WTC11 (cell line): ENCODE measurements around the gene MYL9. TPM values are rescaled to one million over a fixed set of nuclear protein-coding genes. Genes with fewer than 3 reads are reported as not detected.

Experiments used
- ATAC-seq: fragments of 200-7000 bp; cut with Tn5 transposase; 2 replicates; pipeline ENCODE4 v1.10.0; 2021; ENCODE audit warnings: mild to moderate bottlenecking, moderate library complexity
- Bru-seq: library from RNA; stranded (reverse); fragments of 400-500 nt; gene quantifications from one replicate; lab custom pipeline; 2021; lab: Mats Ljungman, UMichigan
- CTCF ChIA-PET: fragments of 300-600 bp; sonication (Branson Sonifier 250); formaldehyde crosslinking; loops from one replicate; lab custom pipeline; 2021; ENCODE audit warnings: antibody characterized with exemption; lab: Charles Lee
- POLR2A ChIA-PET: fragments of 350-600 bp; sonication (Branson Sonifier 250); formaldehyde crosslinking; loops from one replicate; lab custom pipeline; 2021; ENCODE audit warnings: antibody characterized with exemption; lab: Charles Lee
- DNase-seq: peaks from one replicate; pipeline ENCODE4 v3.0.0; 2021; ENCODE audit warnings: low spot score
- H3K27ac Mint-ChIP-seq: 2 replicates; pipeline ENCODE4 v1.8.0; 2021; ENCODE audit warnings: mixed read lengths
- H3K27me3 Mint-ChIP-seq: 2 replicates; pipeline ENCODE4 v1.8.0; 2021; ENCODE audit warnings: low read depth, mild to moderate bottlenecking, moderate library complexity, mixed read lengths
- H3K36me3 Mint-ChIP-seq: 2 replicates; pipeline ENCODE4 v1.8.0; 2021; ENCODE audit warnings: mixed read lengths
- H3K4me1 Mint-ChIP-seq: 2 replicates; pipeline ENCODE4 v1.8.0; 2022; ENCODE audit warnings: mixed read lengths
- H3K4me3 Mint-ChIP-seq: 2 replicates; pipeline ENCODE4 v1.8.0; 2021; ENCODE audit warnings: mild to moderate bottlenecking, moderate library complexity, mixed read lengths
- H3K9me3 Mint-ChIP-seq: 2 replicates; pipeline ENCODE4 v1.8.0; 2021; ENCODE audit warnings: mixed read lengths
- AR ChIP-seq: fragments of 250-450 bp; sonication (Bioruptor Pico); IDR thresholded peaks from 2 replicates; pipeline ENCODE4 v1.9.0; 2021; ENCODE audit warnings: mild to moderate bottlenecking
- ATF3 ChIP-seq: sonication (generic); formaldehyde crosslinking; conservative IDR thresholded peaks from 2 replicates; pipeline ENCODE4 v1.8.1; 2022; ENCODE audit warnings: mild to moderate bottlenecking, missing genetic modification reagents
- ATF6 ChIP-seq: sonication (generic); formaldehyde crosslinking; IDR thresholded peaks from 2 replicates; pipeline ENCODE4 v1.8.1; 2023; ENCODE audit warnings: mild to moderate bottlenecking, missing genetic modification reagents
- E2F1 ChIP-seq: sonication (generic); formaldehyde crosslinking; IDR thresholded peaks from 2 replicates; pipeline ENCODE4 v1.8.0; 2022; ENCODE audit warnings: mild to moderate bottlenecking, missing genetic modification reagents
- E2F4 ChIP-seq: sonication (generic); formaldehyde crosslinking; IDR thresholded peaks from 2 replicates; pipeline ENCODE4 v1.8.1; 2022; ENCODE audit warnings: low read depth, mild to moderate bottlenecking, moderate library complexity, missing genetic modification reagents, borderline replicate concordance
- ELF4 ChIP-seq: sonication (generic); formaldehyde crosslinking; IDR thresholded peaks from 2 replicates; pipeline ENCODE4 v1.8.1; 2022; ENCODE audit warnings: low read depth, mild to moderate bottlenecking, moderate library complexity, missing genetic modification reagents
- ETV6 ChIP-seq: sonication (generic); formaldehyde crosslinking; IDR thresholded peaks from 2 replicates; pipeline ENCODE4 v1.8.1; 2022; ENCODE audit warnings: mild to moderate bottlenecking, missing genetic modification reagents
- FOXP4 ChIP-seq: sonication (generic); formaldehyde crosslinking; IDR thresholded peaks from 2 replicates; pipeline ENCODE4 v1.8.0; 2022; ENCODE audit warnings: mild to moderate bottlenecking, missing genetic modification reagents
- KAT7 ChIP-seq: sonication (generic); formaldehyde crosslinking; IDR thresholded peaks from 2 replicates; pipeline ENCODE4 v1.8.1; 2023; ENCODE audit warnings: missing genetic modification reagents, mild to moderate bottlenecking, borderline replicate concordance
- MAX ChIP-seq: sonication (generic); formaldehyde crosslinking; IDR thresholded peaks from 2 replicates; pipeline ENCODE4 v1.8.0; 2022; ENCODE audit warnings: mild to moderate bottlenecking, missing genetic modification reagents
- MYBL2 ChIP-seq: sonication (generic); formaldehyde crosslinking; IDR thresholded peaks from 2 replicates; pipeline ENCODE4 v1.8.1; 2023; ENCODE audit warnings: mild to moderate bottlenecking, moderate library complexity, missing genetic modification reagents
- SMAD3 ChIP-seq: sonication (generic); formaldehyde crosslinking; IDR thresholded peaks from 2 replicates; pipeline ENCODE4 v1.8.0; 2022; ENCODE audit warnings: missing genetic modification reagents, mild to moderate bottlenecking, borderline replicate concordance
- TEAD1 ChIP-seq: sonication (generic); formaldehyde crosslinking; IDR thresholded peaks from 2 replicates; pipeline ENCODE4 v1.8.0; 2022; ENCODE audit warnings: mild to moderate bottlenecking, missing genetic modification reagents
- TP53 ChIP-seq: sonication (generic); formaldehyde crosslinking; IDR thresholded peaks from 2 replicates; pipeline ENCODE4 v1.8.1; 2023; ENCODE audit warnings: mild to moderate bottlenecking, missing genetic modification reagents
- USF1 ChIP-seq: sonication (generic); formaldehyde crosslinking; IDR thresholded peaks from 2 replicates; pipeline ENCODE4 v1.8.0; 2022; ENCODE audit warnings: mild to moderate bottlenecking, missing genetic modification reagents
- ZNF121 ChIP-seq: sonication (generic); formaldehyde crosslinking; IDR thresholded peaks from 2 replicates; pipeline ENCODE4 v1.8.0; 2023; ENCODE audit warnings: missing genetic modification reagents
- ZNF232 ChIP-seq: sonication (generic); formaldehyde crosslinking; IDR thresholded peaks from 2 replicates; pipeline ENCODE4 v1.8.0; 2022; ENCODE audit warnings: mild to moderate bottlenecking, missing genetic modification reagents
- ZNF416 ChIP-seq: fragments of 250-450 bp; sonication (Bioruptor Pico); IDR thresholded peaks from 2 replicates; pipeline ENCODE4 v1.9.0; 2021; ENCODE audit warnings: mild to moderate bottlenecking, inconsistent platforms
- ZNF423 ChIP-seq: fragments of 250-450 bp; sonication (Bioruptor Pico); IDR thresholded peaks from 2 replicates; pipeline ENCODE4 v2.1.2; 2022; ENCODE audit warnings: mild to moderate bottlenecking, moderate library complexity
- long read RNA-seq, 3 experiments: library from RNA in 1 of 3; library from capped mRNA in 1 of 3; library from polyadenylated mRNA in 1 of 3; unstranded in 2 of 3; stranded (forward) in 1 of 3; transcript quantifications; one replicate each; pipeline ENCODE4 v2.0.0, GENCODE V29; 2021
- total RNA-seq: library from RNA; stranded (reverse); gene quantifications from 3 replicates; pipeline ENCODE4 v1.2.3, GENCODE V29; 2021

Gene MYL9
- total RNA-seq (52.5 to 57.7 TPM (median 54.7 TPM) in 3 replicates), Bru-seq, nascent RNA (percentile 54 among the genes with signal in this experiment)
- long read RNA-seq, experiment 1, transcript MYL9-201 (4 exons, 2,821 nt): major isoform, 91 of 102 reads
- long read RNA-seq, experiment 1, partial matches to known transcripts: 2 of 102 reads
- long read RNA-seq, experiment 1, other reads (novel, unspliced or antisense): 8 of 102 reads
- long read RNA-seq, experiment 2, transcript MYL9-201 (4 exons, 2,821 nt): major isoform, 38 of 99 reads
- long read RNA-seq, experiment 2, partial matches to known transcripts: 50 of 99 reads
- long read RNA-seq, experiment 2, other reads (novel, unspliced or antisense): 9 of 99 reads
- long read RNA-seq, experiment 3, transcript MYL9-201 (4 exons, 2,821 nt): major isoform, 184 of 206 reads
- long read RNA-seq, experiment 3, partial matches to known transcripts: 9 of 206 reads
- long read RNA-seq, experiment 3, other reads (novel, unspliced or antisense): 11 of 206 reads

GRCh38 chr20:36541227-36541767, at the start of gene MYL9:
Gene MYL9, plus strand, starts transcription at chr20:36541519. Its CDS starts 3,366 bp downstream, at chr20:36544885.
- no peaks in the 10 kb centered on the region for H3K36me3 Mint-ChIP-seq
- H3K4me3 Mint-ChIP-seq: peak within 1 kb of the TSS; percentile 62
- DNase-seq (peak; percentile 82), ATAC-seq (peak; percentile 56)
- ChIA-PET CTCF (interaction anchor here (0.5 to 2.8 kb wide), 15 partner anchors 9 to 385 kb away, joined by 3 to 15 read pairs (median 6); partner anchors contain the start of genes RAB5IF and TGIF2), POLR2A (interaction anchor here (0.7 to 1.3 kb wide), 2 partner anchors 64 to 95 kb away, joined by 4 read pairs; partner anchors contain the start of gene RAB5IF)
- H3K27ac Mint-ChIP-seq: peak within 1 kb of the TSS; percentile 77; the same call in 1 of the 2 replicates
- no peaks in the 10 kb centered on the region for H3K27me3 Mint-ChIP-seq
- TF ChIP-seq AR (CRISPR knock-in tag) (0 out of 2 replicates have a peak, but pooled peaks have one; percentile 42), FOXP4 (CRISPR knock-in tag) (no peak), MAX (0 out of 2 replicates have a peak, but pooled peaks have one; percentile 36), ZNF232 (CRISPR knock-in tag) (no peak), ZNF423 (CRISPR knock-in tag) (0 out of 2 replicates have a peak, but pooled peaks have one; percentile 26)
- no peaks in the 10 kb centered on the region for H3K9me3 Mint-ChIP-seq
- H3K4me1 Mint-ChIP-seq: peaks cover 44% of the 10 kb centered on the region

GRCh38 chr20:36491901-36492617, 49.3 kb upstream of the MYL9 start:
- H3K4me1 Mint-ChIP-seq: peaks cover 9% of the 10 kb centered on the region
- no peaks in the 10 kb centered on the region; the same call in 1 of the 2 replicates for H3K27me3 Mint-ChIP-seq
- peak overlapping the region; percentile 84 for H3K27ac Mint-ChIP-seq
- TF ChIP-seq TP53: no peak
- no peak for TF ChIP-seq SMAD3 (CRISPR knock-in tag)
- no peak for TF ChIP-seq MAX
- TF ChIP-seq E2F4: no peak
- no peak for TF ChIP-seq ETV6 (CRISPR knock-in tag)
- TF ChIP-seq ZNF121 (CRISPR knock-in tag): no peak
- no peak for TF ChIP-seq ELF4 (CRISPR knock-in tag)
- TF ChIP-seq ZNF423 (CRISPR knock-in tag): no peak
- TF ChIP-seq KAT7 (CRISPR knock-in tag): no peak
- TF ChIP-seq TEAD1: no peak
- no peak for TF ChIP-seq E2F1
- TF ChIP-seq ATF3 (CRISPR knock-in tag): no peak
- TF ChIP-seq MYBL2 (CRISPR knock-in tag): no peak
- TF ChIP-seq ZNF416 (CRISPR knock-in tag): no peak
- TF ChIP-seq ATF6 (CRISPR knock-in tag): no peak
- TF ChIP-seq USF1 (CRISPR knock-in tag): no peak

More at GRCh38 chr20:36491901-36492617, 49.3 kb upstream of the MYL9 start:
- no peaks in the 10 kb centered on the region for H3K9me3 Mint-ChIP-seq
- ChIA-PET POLR2A (interaction anchor here (0.8 kb wide), 1 partner anchor 27 kb away, joined by 3 read pairs; no protein-coding TSS in a partner anchor), CTCF (interaction anchor here (0.8 to 3.0 kb wide), 13 partner anchors 10 to 289 kb away, joined by 3 to 12 read pairs (median 6); no protein-coding TSS in a partner anchor)
- ATAC-seq (no peak), DNase-seq (no peak)
- peaks cover 1% of the 10 kb centered on the region; the same call in 1 of the 2 replicates for H3K36me3 Mint-ChIP-seq
- H3K4me3 Mint-ChIP-seq: no peak overlapping the region
